Gastrocnemius medialis (tissue), 4 donors: ENCODE data around the gene FLNB.

Experiments
- CTCF ChIP-seq, 5 experiments: fragments of 450-650 bp in 3 of 5; fragments of 200-600 bp in 2 of 5; sonication (generic) in 2 of 5; IDR thresholded peaks in 4 of 5; conservative IDR thresholded peaks in 1 of 5; 1 replicate in 4 of 5; 2 replicates in 1 of 5; pipeline ENCODE4 v1.5.1; 2016 to 2019; ENCODE audit warnings: antibody characterized with exemption in 5 of 5, mild to moderate bottlenecking in 3 of 5, moderate library complexity in 3 of 5
- POLR2A ChIP-seq, 2 donors: fragments of 450-650 bp; IDR thresholded peaks; one replicate each; pipeline ENCODE4 v1.6.1; 2017; ENCODE audit warnings: antibody characterized with exemption in 2 of 2, mild to moderate bottlenecking in 2 of 2, moderate library complexity in 2 of 2

GRCh38 chr3:58137306-58137705 is 129.1 kb downstream of the FLNB start:
- TF ChIP-seq POLR2A (IDR thresholded peaks at IDR 0.05) (no peak), CTCF (IDR thresholded peaks at IDR 0.05 in 4 of 5, conservative IDR thresholded peaks at IDR 0.05 in 1 of 5) (no peak)
